AG04450 (cell line): ENCODE data around the gene CAPN11. TPM values are rescaled to one million over a fixed set of nuclear protein-coding genes. Genes with fewer than 3 reads are reported as not detected.

Experiments
- CTCF ChIA-PET: fragments of 300-600, 350-600 bp; formaldehyde crosslinking; extraction: SDS; loops from one replicate; lab custom pipeline; 2022; ENCODE audit warnings: antibody characterized with exemption, inconsistent platforms; lab: Charles Lee
- POLR2A ChIA-PET: fragments of 350-600 bp; formaldehyde crosslinking; extraction: SDS; loops from one replicate; lab custom pipeline; 2021; ENCODE audit warnings: antibody characterized with exemption, inconsistent platforms; lab: Yijun Ruan, JAX
- DNase-seq: peaks from one replicate; pipeline ENCODE4 v3.0.0-alpha.2; 2011; ENCODE audit warnings: low read depth, low spot score
- H3K27ac ChIP-seq: one replicate; pipeline ENCODE4 v1.5.1; 2012; ENCODE audit warnings: low read depth, low read length, control low read depth
- H3K27me3 ChIP-seq: one replicate; pipeline ENCODE4 v1.6.0; 2012; ENCODE audit warnings: low read length; ENCODE audit not compliant: control insufficient read depth, insufficient read depth
- H3K4me3 ChIP-seq: 2 replicates; pipeline ENCODE4 v1.5.1; 2011; ENCODE audit warnings: mild to moderate bottlenecking, low read depth, low read length, control low read depth
- H3K9me3 ChIP-seq: 2 replicates; pipeline ENCODE4 v1.5.1; 2012; ENCODE audit warnings: low read length; ENCODE audit not compliant: control insufficient read depth, insufficient read depth
- polyA plus RNA-seq: library from polyadenylated mRNA; depleted of rRNA; stranded (reverse); fragments of >200 nt; gene quantifications from 2 replicates; pipeline ENCODE4 v1.2.3, GENCODE V29; 2011
- TF ChIP-seq, protein P1 (sequence below): IDR thresholded peaks from 2 replicates; pipeline ENCODE4 v1.5.1; 2011; ENCODE audit warnings: low read depth, low read length, control low read depth, inconsistent platforms

CAPN11 gene
- polyA plus RNA-seq, 1 experiment, result 0.04 TPM

DNA sequence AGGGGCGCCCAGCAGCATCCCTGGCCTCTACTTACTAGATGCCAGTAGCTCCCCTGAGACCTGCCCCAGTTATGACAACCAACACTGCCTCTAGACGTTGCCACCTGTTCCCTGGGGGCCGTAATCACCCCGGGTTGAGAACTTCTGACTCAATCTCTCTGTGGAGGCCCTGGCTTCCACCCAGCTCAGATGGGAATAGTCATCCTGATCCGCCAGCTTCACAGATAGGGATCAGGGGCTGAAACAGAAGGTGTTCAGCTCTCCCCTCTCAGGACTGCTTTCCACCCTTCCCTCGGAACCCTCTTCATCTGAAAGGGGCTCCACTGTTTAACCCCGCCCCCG lies 3.3 kb downstream of the CAPN11 start:
- TF ChIP-seq, protein P1, sequence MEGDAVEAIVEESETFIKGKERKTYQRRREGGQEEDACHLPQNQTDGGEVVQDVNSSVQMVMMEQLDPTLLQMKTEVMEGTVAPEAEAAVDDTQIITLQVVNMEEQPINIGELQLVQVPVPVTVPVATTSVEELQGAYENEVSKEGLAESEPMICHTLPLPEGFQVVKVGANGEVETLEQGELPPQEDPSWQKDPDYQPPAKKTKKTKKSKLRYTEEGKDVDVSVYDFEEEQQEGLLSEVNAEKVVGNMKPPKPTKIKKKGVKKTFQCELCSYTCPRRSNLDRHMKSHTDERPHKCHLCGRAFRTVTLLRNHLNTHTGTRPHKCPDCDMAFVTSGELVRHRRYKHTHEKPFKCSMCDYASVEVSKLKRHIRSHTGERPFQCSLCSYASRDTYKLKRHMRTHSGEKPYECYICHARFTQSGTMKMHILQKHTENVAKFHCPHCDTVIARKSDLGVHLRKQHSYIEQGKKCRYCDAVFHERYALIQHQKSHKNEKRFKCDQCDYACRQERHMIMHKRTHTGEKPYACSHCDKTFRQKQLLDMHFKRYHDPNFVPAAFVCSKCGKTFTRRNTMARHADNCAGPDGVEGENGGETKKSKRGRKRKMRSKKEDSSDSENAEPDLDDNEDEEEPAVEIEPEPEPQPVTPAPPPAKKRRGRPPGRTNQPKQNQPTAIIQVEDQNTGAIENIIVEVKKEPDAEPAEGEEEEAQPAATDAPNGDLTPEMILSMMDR, result no peak
- Histone ChIP-seq H3K27ac (no peak overlapping the region), H3K27me3 (peaks cover 31% of the 10 kb centered on the region), H3K9me3 (no peaks in the 10 kb centered on the region), H3K4me3 (no peak overlapping the region)
- POLR2A ChIA-PET, result interaction anchor here (0.9 kb wide), 1 partner anchor 85 kb away, joined by 4 read pairs; the partner anchor contains the start of gene HSP90AB1
- CTCF ChIA-PET, result interaction anchor here (0.9 to 1.3 kb wide), 3 partner anchors 11 to 95 kb away, joined by 3 to 7 read pairs (median 5); no protein-coding TSS in a partner anchor
- no peak for DNase-seq

DNA sequence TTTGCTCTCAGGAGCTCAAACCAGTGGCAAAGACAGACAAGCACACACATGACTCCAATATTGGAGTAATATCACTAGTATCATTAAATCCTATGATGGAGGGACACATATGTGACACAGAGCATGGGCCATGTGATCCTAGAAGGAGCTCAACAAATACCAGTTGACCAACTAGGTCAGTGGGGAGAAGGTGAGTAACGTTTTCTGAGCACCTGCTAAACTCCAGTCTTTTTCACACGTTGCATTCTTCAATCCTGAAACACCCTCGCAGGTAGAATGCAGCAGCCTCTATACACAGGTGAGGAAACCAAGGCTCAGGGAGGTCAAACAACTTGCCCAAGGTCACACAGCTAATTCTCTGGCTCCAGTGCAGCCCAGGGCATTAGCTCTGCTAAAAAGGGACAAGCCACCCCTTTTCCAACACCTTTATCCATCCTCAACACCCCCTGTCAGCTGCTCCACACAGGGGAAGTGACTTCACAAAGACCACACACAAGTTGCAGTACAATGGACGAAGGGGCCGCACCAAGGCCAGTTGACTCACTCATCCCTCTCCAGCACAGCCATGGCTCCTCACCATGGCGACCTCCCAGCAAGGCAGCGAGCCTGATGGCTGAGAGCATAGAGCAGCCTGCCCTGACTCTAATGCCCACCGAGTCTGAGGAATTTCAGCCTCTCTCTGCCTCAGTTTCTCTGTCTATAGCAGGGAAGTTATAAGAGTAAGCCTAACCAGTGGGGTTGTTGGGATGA lies 4.4 kb downstream of the CAPN11 start:
- no peak for DNase-seq
- TF ChIP-seq, protein P1, result no peak
- Histone ChIP-seq H3K27ac (no peak overlapping the region), H3K27me3 (peaks cover 31% of the 10 kb centered on the region), H3K9me3 (no peaks in the 10 kb centered on the region), H3K4me3 (no peak overlapping the region)
- ChIA-PET CTCF (interaction anchor here (0.9 to 1.9 kb wide), 2 partner anchors 10 to 72 kb away, joined by 3 to 13 read pairs; no protein-coding TSS in a partner anchor), POLR2A (no interaction called here)

DNA sequence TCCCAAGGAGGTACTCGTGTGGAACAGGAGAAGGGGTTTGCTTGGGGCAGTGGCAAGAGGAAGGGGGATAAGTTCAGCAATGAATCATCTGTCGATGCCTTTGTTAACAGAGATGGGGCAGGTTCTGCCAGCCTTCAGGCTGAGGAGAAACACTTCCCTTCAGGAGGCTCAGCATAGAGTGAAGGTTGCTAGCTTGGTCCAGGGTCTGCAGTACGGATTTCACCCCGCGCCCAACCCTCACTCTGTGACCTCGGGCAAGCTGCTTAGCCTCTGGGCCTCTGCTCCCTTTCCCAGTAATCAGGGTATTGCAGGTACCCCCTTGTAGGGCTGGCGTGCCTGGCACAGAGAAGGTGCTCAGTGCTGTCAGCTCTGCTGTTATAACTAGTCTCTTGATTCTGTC lies 7.5 kb downstream of the CAPN11 start:
- H3K4me3 ChIP-seq, result no peak overlapping the region
- POLR2A ChIA-PET, result no interaction called here
- TF ChIP-seq, protein P1, result no peak
- DNase-seq, result no peak
- peaks cover 7% of the 10 kb centered on the region for H3K9me3 ChIP-seq
- H3K27ac ChIP-seq, result no peak overlapping the region
- CTCF ChIA-PET, result no interaction called here
- peaks cover 50% of the 10 kb centered on the region for H3K27me3 ChIP-seq

DNA sequence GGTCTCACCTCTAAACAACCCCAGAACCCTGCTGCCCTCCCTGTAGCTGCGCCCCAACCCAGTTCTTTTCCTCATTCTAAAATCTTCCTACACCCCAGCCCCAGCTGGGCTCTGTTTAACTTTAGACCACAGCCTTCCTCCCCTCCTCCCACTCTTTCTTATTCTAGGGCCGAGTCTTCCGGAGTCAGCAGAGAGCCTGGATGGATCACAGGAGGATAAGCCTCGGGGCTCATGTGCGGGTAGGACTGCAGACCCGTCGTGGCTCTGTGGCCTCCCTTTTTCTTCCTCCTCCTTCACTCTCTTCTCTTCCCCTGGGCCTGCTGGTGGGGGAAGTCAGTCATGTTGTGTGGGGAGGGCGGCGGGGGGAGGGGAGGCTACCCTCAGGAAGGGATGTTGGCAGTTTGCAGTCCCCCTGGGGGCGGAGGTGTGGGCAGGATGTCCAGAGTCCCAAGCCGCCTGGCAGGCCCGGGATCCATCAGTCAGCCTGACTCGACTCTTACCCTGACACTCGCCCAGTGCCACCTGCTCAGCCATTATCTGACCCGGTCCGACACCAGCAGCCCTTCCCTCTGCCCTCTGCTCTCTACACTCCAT lies 8.1 kb downstream of the CAPN11 start:
- no peak for DNase-seq
- Histone ChIP-seq H3K4me3 (no peak overlapping the region), H3K27ac (no peak overlapping the region), H3K27me3 (peaks cover 50% of the 10 kb centered on the region), H3K9me3 (peaks cover 7% of the 10 kb centered on the region)
- POLR2A ChIA-PET, result no interaction called here
- TF ChIP-seq, protein P1, result no peak
- CTCF ChIA-PET, result no interaction called here

DNA sequence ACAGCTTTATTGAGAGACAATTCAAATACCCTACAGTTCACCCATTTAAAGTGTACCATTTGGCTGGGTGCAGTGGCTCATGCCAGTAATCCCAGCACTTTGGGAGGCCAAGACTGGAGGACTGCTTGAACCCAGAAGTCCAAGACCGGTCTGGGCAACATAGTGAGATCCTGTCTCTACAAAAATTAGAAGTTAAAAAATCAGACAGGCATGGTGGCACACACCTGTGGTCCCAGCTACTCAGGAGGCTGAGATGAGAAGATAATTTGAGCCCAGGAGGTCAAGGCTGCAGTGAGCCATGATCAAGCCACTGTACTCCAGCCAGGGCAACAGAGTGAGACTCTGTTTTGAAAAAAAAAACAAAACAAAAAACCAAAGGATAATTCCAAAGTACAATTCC lies 8.9 kb downstream of the CAPN11 start:
- no peak for DNase-seq
- Histone ChIP-seq H3K9me3 (peaks cover 7% of the 10 kb centered on the region), H3K27me3 (peaks cover 47% of the 10 kb centered on the region), H3K4me3 (no peak overlapping the region), H3K27ac (no peak overlapping the region)
- ChIA-PET POLR2A (interaction anchor here (0.6 kb wide), 1 partner anchor 52 kb away, joined by 4 read pairs; no protein-coding TSS in a partner anchor), CTCF (no interaction called here)
- TF ChIP-seq, protein P1, result no peak
